H9 (cell line): ENCODE measurements around the gene GNAO1. TPM values are rescaled to one million over a fixed set of nuclear protein-coding genes. Genes with fewer than 3 reads are reported as not detected.
A peak's percentile ranks its signal among the peaks of the same experiment; 100 is the strongest.

ENCODE experiments used
- DNase-seq: peaks from one replicate; pipeline ENCODE4 v3.0.0-alpha.2; 2017
- H2AFZ ChIP-seq: one replicate; pipeline ENCODE4 v1.6.1; 2013; ENCODE audit warnings: mild to moderate bottlenecking, low read length, control low read depth, moderate library complexity
- H2AK5ac ChIP-seq: 2 replicates; pipeline ENCODE4 v1.6.1; 2013; ENCODE audit warnings: low read length, control low read depth, mixed read lengths; ENCODE audit not compliant: insufficient read length
- H2BK120ac ChIP-seq: one replicate; pipeline ENCODE4 v1.6.1; 2013; ENCODE audit warnings: low read depth, mild to moderate bottlenecking, low read length, control low read depth, inconsistent platforms; ENCODE audit not compliant: poor library complexity, severe bottlenecking
- H2BK12ac ChIP-seq: 2 replicates; pipeline ENCODE4 v1.6.1; 2013; ENCODE audit warnings: low read length, control low read depth, mixed read lengths, low read depth; ENCODE audit not compliant: insufficient read length
- H2BK15ac ChIP-seq: 2 replicates; pipeline ENCODE4 v1.6.1; 2013; ENCODE audit warnings: low read depth, low read length, control low read depth
- H2BK20ac ChIP-seq: one replicate; pipeline ENCODE4 v1.6.1; 2013; ENCODE audit warnings: low read depth, mild to moderate bottlenecking, low read length, control low read depth, inconsistent platforms; ENCODE audit not compliant: poor library complexity, severe bottlenecking
- H2BK5ac ChIP-seq: 2 replicates; pipeline ENCODE4 v1.6.1; 2013; ENCODE audit warnings: low read length, control low read depth, mixed read lengths; ENCODE audit not compliant: insufficient read length
- H3K14ac ChIP-seq: 2 replicates; pipeline ENCODE4 v1.6.1; 2013; ENCODE audit warnings: low read length, control low read depth; ENCODE audit not compliant: insufficient read depth
- H3K18ac ChIP-seq: 2 replicates; pipeline ENCODE4 v1.6.1; 2013; ENCODE audit warnings: low read depth, mild to moderate bottlenecking, mixed read lengths, low read length, control low read depth; ENCODE audit not compliant: insufficient read length
- H3K23ac ChIP-seq: 2 replicates; pipeline ENCODE4 v1.6.1; 2013; ENCODE audit warnings: low read length, control low read depth, mixed read lengths, low read depth; ENCODE audit not compliant: insufficient read length
- H3K23me2 ChIP-seq: 2 replicates; pipeline ENCODE4 v1.6.1; 2013; ENCODE audit warnings: low read depth, mild to moderate bottlenecking, mixed read lengths, low read length, control low read depth; ENCODE audit not compliant: insufficient read length, poor library complexity, severe bottlenecking
- H3K27ac ChIP-seq: 2 replicates; pipeline ENCODE4 v1.5.1; 2013; ENCODE audit warnings: low read length, control low read depth, mixed read lengths, low read depth; ENCODE audit not compliant: insufficient read length
- H3K27me3 ChIP-seq: 2 replicates; pipeline ENCODE4 v1.6.1; 2013; ENCODE audit warnings: low read length, control low read depth, inconsistent platforms; ENCODE audit not compliant: insufficient read depth
- H3K4ac ChIP-seq: 2 replicates; pipeline ENCODE4 v1.6.1; 2013; ENCODE audit warnings: low read depth, mild to moderate bottlenecking, control low read depth, inconsistent platforms, low read length, moderate library complexity
- H3K4me1 ChIP-seq: 2 replicates; pipeline ENCODE4 v1.6.1; 2013; ENCODE audit warnings: low read length, control low read depth, inconsistent platforms; ENCODE audit not compliant: insufficient read depth
- H3K4me2 ChIP-seq: 2 replicates; pipeline ENCODE4 v1.6.1; 2013; ENCODE audit warnings: low read length, control low read depth, mixed read lengths; ENCODE audit not compliant: insufficient read length, insufficient read depth
- H3K56ac ChIP-seq: 2 replicates; pipeline ENCODE4 v1.6.1; 2013; ENCODE audit warnings: low read depth, mild to moderate bottlenecking, mixed read lengths, low read length, control low read depth; ENCODE audit not compliant: insufficient read length
- H3K79me1 ChIP-seq: 2 replicates; pipeline ENCODE4 v1.6.1; 2013; ENCODE audit warnings: low read depth, mild to moderate bottlenecking, moderate library complexity, low read length, control low read depth, inconsistent platforms; ENCODE audit not compliant: insufficient read depth, poor library complexity, severe bottlenecking
- H3K79me2 ChIP-seq: 2 replicates; pipeline ENCODE4 v1.6.1; 2013; ENCODE audit warnings: low read length, control low read depth, inconsistent platforms; ENCODE audit not compliant: insufficient read depth
- H3K9ac ChIP-seq: 2 replicates; pipeline ENCODE4 v1.6.1; 2013; ENCODE audit warnings: low read length, control low read depth, mixed read lengths; ENCODE audit not compliant: insufficient read length; ENCODE audit errors: extremely low read depth
- H3K9me3 ChIP-seq: one replicate; pipeline ENCODE4 v1.6.1; 2013; ENCODE audit warnings: low read depth, low read length, inconsistent platforms; ENCODE audit not compliant: control insufficient read depth
- H3T11ph ChIP-seq: one replicate; pipeline ENCODE4 v1.6.1; 2013; ENCODE audit warnings: mild to moderate bottlenecking, low read length, control low read depth, inconsistent platforms
- H4K20me1 ChIP-seq: one replicate; pipeline ENCODE4 v1.6.1; 2013; ENCODE audit not compliant: control insufficient read depth, insufficient read length, insufficient read depth
- H4K5ac ChIP-seq: 2 replicates; pipeline ENCODE4 v1.6.1; 2013; ENCODE audit warnings: low read depth, mild to moderate bottlenecking, mixed read lengths, low read length, control low read depth; ENCODE audit not compliant: insufficient read length
- H4K8ac ChIP-seq: replicated peaks from 2 replicates; pipeline ENCODE4 v1.6.1; 2013; ENCODE audit warnings: low read length, control low read depth, mixed read lengths, low read depth; ENCODE audit not compliant: insufficient read length
- H4K91ac ChIP-seq: 2 replicates; pipeline ENCODE4 v1.6.1; 2013; ENCODE audit warnings: low read depth, mild to moderate bottlenecking, moderate library complexity, mixed read lengths, low read length, control low read depth; ENCODE audit not compliant: insufficient read length
- H3K27ac Mint-ChIP-seq, 3 experiments: 2 replicates in 2 of 3; 3 replicates in 1 of 3; pipeline ENCODE4 v1.8.0; 2020 to 2021; ENCODE audit warnings: mixed read lengths in 3 of 3, mild to moderate bottlenecking in 1 of 3, moderate library complexity in 1 of 3
- H3K27me3 Mint-ChIP-seq: 2 replicates; pipeline ENCODE4 v1.8.0; 2021; ENCODE audit warnings: low read depth, mild to moderate bottlenecking, moderate library complexity, mixed read lengths
- H3K36me3 Mint-ChIP-seq, 3 experiments: 2 replicates in 2 of 3; 3 replicates in 1 of 3; pipeline ENCODE4 v1.8.0; 2020 to 2021; ENCODE audit warnings: low read depth in 3 of 3, mixed read lengths in 3 of 3; ENCODE audit not compliant: insufficient read depth in 1 of 3
- H3K4me1 Mint-ChIP-seq, 2 experiments: 2 replicates each; pipeline ENCODE4 v1.8.0; 2020; ENCODE audit warnings: mixed read lengths in 2 of 2
- H3K4me3 Mint-ChIP-seq, 2 experiments: 2 replicates in 1 of 2; 3 replicates in 1 of 2; pipeline ENCODE4 v1.8.0; 2020 to 2021; ENCODE audit warnings: mild to moderate bottlenecking in 2 of 2, mixed read lengths in 2 of 2, moderate library complexity in 1 of 2
- H3K9me3 Mint-ChIP-seq, 2 experiments: 2 replicates in 1 of 2; 3 replicates in 1 of 2; pipeline ENCODE4 v1.8.0; 2020; ENCODE audit warnings: mild to moderate bottlenecking in 2 of 2, mixed read lengths in 2 of 2, moderate library complexity in 1 of 2
- WGBS: extraction: QIAGEN DNeasy Blood & Tissue Kit; methylation state at CpG from one replicate; pipeline ENCODE4 v1.1.7; 2013; ENCODE audit warnings: missing lambda C conversion rate, low lambda C conversion rate, mixed read lengths; ENCODE audit not compliant: insufficient read length; ENCODE audit errors: extremely low coverage; 5-methylcytosine and 5-hydroxymethylcytosine counted together
- total RNA-seq: library from RNA; stranded (reverse); gene quantifications from 2 replicates; pipeline ENCODE4 v1.2.1, GENCODE V29; 2021
- TF ChIP-seq, protein P1 (sequence below): fragments of 200-600 bp; sonication (generic); conservative IDR thresholded peaks from 3 replicates; pipeline ENCODE4 v1.8.0; 2021; ENCODE audit warnings: antibody characterized with exemption, mild to moderate bottlenecking

The GNAO1 gene
- total RNA-seq, 1 experiment from 2014 or later, result 16.9 TPM

- H3K27ac Mint-ChIP-seq, result no peak overlapping the region
- H4K20me1 ChIP-seq, result no peaks in the 10 kb centered on the region
- no peaks in the 10 kb centered on the region for H3K27me3 Mint-ChIP-seq
- peaks cover 3 to 7% of the 10 kb centered on the region in 2 experiments for H3K4me1 Mint-ChIP-seq
- H3K23ac ChIP-seq, result no peak overlapping the region
- no peak overlapping the region for H3K27ac ChIP-seq
- no peaks in the 10 kb centered on the region for H3K23me2 ChIP-seq
- no peak overlapping the region for H3K14ac ChIP-seq
- H3K9ac ChIP-seq, result no peak overlapping the region
- no peak overlapping the region for H3K56ac ChIP-seq
- no peaks in the 10 kb centered on the region for H3K9me3 Mint-ChIP-seq
- no peak overlapping the region for H4K8ac ChIP-seq
- no peak overlapping the region for H2AK5ac ChIP-seq
- WGBS, result no CpG with 5 or more reads among the region's 1 CpG
- H2BK5ac ChIP-seq, result no peak overlapping the region
- H2BK12ac ChIP-seq, result no peak overlapping the region
- H3K27me3 ChIP-seq, result no peaks in the 10 kb centered on the region
- H3K79me2 ChIP-seq, result no peaks in the 10 kb centered on the region
- TF ChIP-seq, protein P1, sequence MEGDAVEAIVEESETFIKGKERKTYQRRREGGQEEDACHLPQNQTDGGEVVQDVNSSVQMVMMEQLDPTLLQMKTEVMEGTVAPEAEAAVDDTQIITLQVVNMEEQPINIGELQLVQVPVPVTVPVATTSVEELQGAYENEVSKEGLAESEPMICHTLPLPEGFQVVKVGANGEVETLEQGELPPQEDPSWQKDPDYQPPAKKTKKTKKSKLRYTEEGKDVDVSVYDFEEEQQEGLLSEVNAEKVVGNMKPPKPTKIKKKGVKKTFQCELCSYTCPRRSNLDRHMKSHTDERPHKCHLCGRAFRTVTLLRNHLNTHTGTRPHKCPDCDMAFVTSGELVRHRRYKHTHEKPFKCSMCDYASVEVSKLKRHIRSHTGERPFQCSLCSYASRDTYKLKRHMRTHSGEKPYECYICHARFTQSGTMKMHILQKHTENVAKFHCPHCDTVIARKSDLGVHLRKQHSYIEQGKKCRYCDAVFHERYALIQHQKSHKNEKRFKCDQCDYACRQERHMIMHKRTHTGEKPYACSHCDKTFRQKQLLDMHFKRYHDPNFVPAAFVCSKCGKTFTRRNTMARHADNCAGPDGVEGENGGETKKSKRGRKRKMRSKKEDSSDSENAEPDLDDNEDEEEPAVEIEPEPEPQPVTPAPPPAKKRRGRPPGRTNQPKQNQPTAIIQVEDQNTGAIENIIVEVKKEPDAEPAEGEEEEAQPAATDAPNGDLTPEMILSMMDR, result no peak
- H3K4me2 ChIP-seq, result no peak overlapping the region
- no peak overlapping the region for H2BK15ac ChIP-seq
- H2BK20ac ChIP-seq, result no peak overlapping the region
- H3K4ac ChIP-seq, result no peak overlapping the region
- H3K4me1 ChIP-seq, result no peaks in the 10 kb centered on the region
- H3T11ph ChIP-seq, result no peak overlapping the region
- H4K5ac ChIP-seq, result no peak overlapping the region
- no peak overlapping the region for H2AFZ ChIP-seq
- peak overlapping the region; percentile 57 for H4K91ac ChIP-seq
- no peak overlapping the region for H3K18ac ChIP-seq
- no peak overlapping the region for H2BK120ac ChIP-seq
- H3K4me3 Mint-ChIP-seq, result no peak overlapping the region
- DNase-seq, result no peak
- no peaks in the 10 kb centered on the region for H3K9me3 ChIP-seq
- no peaks in the 10 kb centered on the region for H3K79me1 ChIP-seq
- peaks cover 5 to 11% (median 9%) of the 10 kb centered on the region in 3 experiments; a peak in 5 of 7 replicates for H3K36me3 Mint-ChIP-seq
Measured at GRCh38 chr16:56371660-56371937, 180.3 kb downstream of the GNAO1 start.
